Peyer's patch (tissue), 4 donors: ENCODE results near the gene MCF2L.

ENCODE experiments used
- CTCF ChIP-seq, 6 experiments: fragments of 450-650 bp in 4 of 6; fragments of 200-600 bp in 2 of 6; sonication (generic) in 1 of 6; IDR thresholded peaks; one replicate each; pipeline ENCODE4 v1.5.1; 2017 to 2019; ENCODE audit warnings: antibody characterized with exemption in 6 of 6, mild to moderate bottlenecking in 3 of 6, moderate library complexity in 1 of 6
- POLR2A ChIP-seq, 2 donors: fragments of 450-650 bp; IDR thresholded peaks; one replicate each; pipeline ENCODE4 v1.5.1; 2017; ENCODE audit warnings: antibody characterized with exemption in 2 of 2, mild to moderate bottlenecking in 2 of 2, moderate library complexity in 2 of 2

- no peak for TF ChIP-seq POLR2A (IDR thresholded peaks at IDR 0.05)
- no peak for TF ChIP-seq CTCF (IDR thresholded peaks at IDR 0.05)
Observed at GRCh38 chr13:113072376-113072775, 103.4 kb downstream of the MCF2L start.
